GM11168 (cell line): ENCODE measurements around the gene PPFIBP1.

Experiments
- in situ Hi-C: fragments of 300-500 bp; cut with MboI; formaldehyde crosslinking; loops from one replicate; pipeline ENCODE4 v1.12.0; 2022; ENCODE audit warnings: low sequenced_read_pairs; ENCODE audit not compliant: unreplicated experiment

Gene PPFIBP1

DNA sequence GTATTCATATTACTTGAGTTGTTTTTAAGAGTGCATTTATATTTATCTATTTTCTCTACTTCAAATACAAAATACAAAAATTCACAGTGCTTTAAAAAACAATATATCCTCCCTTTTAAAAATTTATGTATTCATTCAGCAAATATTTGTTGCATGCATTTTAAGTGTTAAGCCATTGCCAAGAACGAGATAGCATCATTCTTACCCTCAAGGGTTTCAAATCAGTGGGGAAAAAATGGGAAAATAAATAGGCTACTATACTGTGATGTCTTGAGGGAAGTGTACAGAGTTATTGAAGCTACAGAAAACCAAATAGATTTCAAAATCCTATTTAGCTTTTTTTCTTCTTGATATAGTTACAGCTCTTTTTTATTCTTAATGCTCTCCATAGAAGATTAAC is 209.8 kb downstream of the PPFIBP1 start:
- in situ Hi-C loops, result loop anchor here (5.0 to 25.0 kb wide), 2 partner anchors 209 to 1129 kb away; no protein-coding TSS in a partner anchor

- in situ Hi-C loops, result loop anchor here (5.0 to 25.0 kb wide), 2 partner anchors 208 to 1128 kb away; no protein-coding TSS in a partner anchor
Observed at GRCh38 chr12:27734321-27734720, 210.3 kb downstream of the PPFIBP1 start.

GRCh38 chr12:27743601-27744000 is 219.6 kb downstream of the PPFIBP1 start:
- in situ Hi-C loops, result loop anchor here (25.0 kb wide), 1 partner anchor 1119 kb away; no protein-coding TSS in a partner anchor
